SK-N-SH (cell line): ENCODE measurements around the gene PPP1R17.

Source experiments
- MXI1 ChIP-seq: IDR thresholded peaks from 2 replicates; pipeline ENCODE4 v1.6.1; 2012; ENCODE audit warnings: mild to moderate bottlenecking, low read depth, low read length, improper control_type of control experiment
- NRF1 ChIP-seq: IDR thresholded peaks from 2 replicates; pipeline ENCODE4 v1.6.1; 2012; ENCODE audit warnings: low read depth, mild to moderate bottlenecking, low read length
- POLR2AphosphoS5 ChIP-seq: IDR thresholded peaks from 2 replicates; pipeline ENCODE4 v1.6.1; 2012; ENCODE audit warnings: low read depth, low read length
- RXRA ChIP-seq: IDR thresholded peaks from 2 replicates; pipeline ENCODE4 v1.4.0; 2012; ENCODE audit warnings: low read depth, mild to moderate bottlenecking, borderline replicate concordance
- TEAD4 ChIP-seq: IDR thresholded peaks from 2 replicates; pipeline ENCODE4 v1.4.0; 2012; ENCODE audit warnings: mild to moderate bottlenecking, borderline replicate concordance; ENCODE audit not compliant: insufficient read depth
- TF ChIP-seq, protein P1 (sequence below): fragments of 200-600 bp; sonication (generic); IDR thresholded peaks from 2 replicates; pipeline ENCODE4 v1.6.1; 2017; ENCODE audit warnings: antibody characterized with exemption, mild to moderate bottlenecking, moderate library complexity

- TF ChIP-seq POLR2AphosphoS5 (no peak), RXRA (no peak), TEAD4 (no peak), NRF1 (no peak), MXI1 (no peak)
- TF ChIP-seq, protein P1, sequence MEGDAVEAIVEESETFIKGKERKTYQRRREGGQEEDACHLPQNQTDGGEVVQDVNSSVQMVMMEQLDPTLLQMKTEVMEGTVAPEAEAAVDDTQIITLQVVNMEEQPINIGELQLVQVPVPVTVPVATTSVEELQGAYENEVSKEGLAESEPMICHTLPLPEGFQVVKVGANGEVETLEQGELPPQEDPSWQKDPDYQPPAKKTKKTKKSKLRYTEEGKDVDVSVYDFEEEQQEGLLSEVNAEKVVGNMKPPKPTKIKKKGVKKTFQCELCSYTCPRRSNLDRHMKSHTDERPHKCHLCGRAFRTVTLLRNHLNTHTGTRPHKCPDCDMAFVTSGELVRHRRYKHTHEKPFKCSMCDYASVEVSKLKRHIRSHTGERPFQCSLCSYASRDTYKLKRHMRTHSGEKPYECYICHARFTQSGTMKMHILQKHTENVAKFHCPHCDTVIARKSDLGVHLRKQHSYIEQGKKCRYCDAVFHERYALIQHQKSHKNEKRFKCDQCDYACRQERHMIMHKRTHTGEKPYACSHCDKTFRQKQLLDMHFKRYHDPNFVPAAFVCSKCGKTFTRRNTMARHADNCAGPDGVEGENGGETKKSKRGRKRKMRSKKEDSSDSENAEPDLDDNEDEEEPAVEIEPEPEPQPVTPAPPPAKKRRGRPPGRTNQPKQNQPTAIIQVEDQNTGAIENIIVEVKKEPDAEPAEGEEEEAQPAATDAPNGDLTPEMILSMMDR = no peak
Observed at GRCh38 chr7:31687024-31687748, at the start of gene PPP1R17.
